Loucy (cell line): ENCODE measurements around the gene CSAD.

Experiments used
- H2AFZ ChIP-seq: fragments of 200-600 bp; sonication (generic); 2 replicates; pipeline ENCODE4 v1.6.0; 2016; ENCODE audit warnings: antibody characterized with exemption, mild to moderate bottlenecking, low read length, moderate library complexity
- H3F3A ChIP-seq: fragments of 200-600 bp; 2 replicates; pipeline ENCODE4 v1.6.0; 2016; ENCODE audit warnings: antibody characterized with exemption, low read depth, mild to moderate bottlenecking
- H3K27me3 ChIP-seq: fragments of 200-600 bp; sonication (generic); 2 replicates; pipeline ENCODE4 v1.6.1; 2014; ENCODE audit warnings: low read length, mild to moderate bottlenecking; ENCODE audit not compliant: insufficient read depth, poor library complexity, severe bottlenecking
- H3K36me3 ChIP-seq: fragments of 200-600 bp; sonication (generic); 2 replicates; pipeline ENCODE4 v1.6.1; 2016; ENCODE audit warnings: low read length; ENCODE audit not compliant: insufficient read depth
- H3K4me1 ChIP-seq: fragments of 200-600 bp; sonication (generic); 2 replicates; pipeline ENCODE4 v1.5.1; 2014; ENCODE audit warnings: low read length, mild to moderate bottlenecking; ENCODE audit not compliant: insufficient read depth, poor library complexity, severe bottlenecking
- H3K4me2 ChIP-seq: fragments of 200-600 bp; sonication (generic); 2 replicates; pipeline ENCODE4 v1.6.0; 2014; ENCODE audit warnings: antibody characterized with exemption, low read length, low read depth, mild to moderate bottlenecking; ENCODE audit not compliant: poor library complexity, severe bottlenecking
- H3K4me3 ChIP-seq: fragments of 200-600 bp; sonication (generic); 2 replicates; pipeline ENCODE4 v1.5.1; 2014; ENCODE audit warnings: low read length, mild to moderate bottlenecking, mixed read lengths; ENCODE audit not compliant: poor library complexity, severe bottlenecking
- H3K79me2 ChIP-seq: fragments of 200-600 bp; sonication (generic); 2 replicates; pipeline ENCODE4 v1.6.1; 2014; ENCODE audit warnings: low read length; ENCODE audit not compliant: insufficient read depth
- H3K9ac ChIP-seq: fragments of 200-600 bp; sonication (generic); 2 replicates; pipeline ENCODE4 v1.6.0; 2014; ENCODE audit warnings: mild to moderate bottlenecking, low read depth, low read length, moderate library complexity; ENCODE audit not compliant: poor library complexity, severe bottlenecking
- H3K9me2 ChIP-seq: fragments of 200-600 bp; sonication (generic); replicated peaks from 2 replicates; pipeline ENCODE4 v1.6.1; 2016; ENCODE audit warnings: low read depth, low read length, mixed read lengths
- H3K9me3 ChIP-seq: fragments of 200-600 bp; sonication (generic); 2 replicates; pipeline ENCODE4 v1.6.1; 2014; ENCODE audit warnings: mild to moderate bottlenecking, antibody characterized with exemption, low read length, low read depth; ENCODE audit not compliant: insufficient read depth
- H4K20me1 ChIP-seq: fragments of 200-600 bp; sonication (generic); 2 replicates; pipeline ENCODE4 v1.6.0; 2014; ENCODE audit warnings: antibody characterized with exemption, low read length, mild to moderate bottlenecking; ENCODE audit not compliant: insufficient read depth, poor library complexity, severe bottlenecking
- CTCF ChIP-seq: fragments of 200-600 bp; sonication (generic); conservative IDR thresholded peaks from 2 replicates; pipeline ENCODE4 v1.5.1; 2014; ENCODE audit warnings: mild to moderate bottlenecking, antibody characterized with exemption, low read length
- EZH2phosphoT487 ChIP-seq: fragments of 200-600 bp; IDR thresholded peaks from 2 replicates; pipeline ENCODE4 v1.6.1; 2018; ENCODE audit warnings: antibody characterized with exemption, mild to moderate bottlenecking, moderate library complexity, borderline replicate concordance

CSAD gene

GRCh38 chr12:53171725-53172329, 8.9 kb downstream of the CSAD start:
- no peaks in the 10 kb centered on the region for H3K79me2 ChIP-seq
- TF ChIP-seq EZH2phosphoT487 (no peak), CTCF (no peak)
- H3K4me3 ChIP-seq = no peak overlapping the region
- H3K9me2 ChIP-seq = no peaks in the 10 kb centered on the region
- no peaks in the 10 kb centered on the region for H4K20me1 ChIP-seq
- no peaks in the 10 kb centered on the region for H3K9me3 ChIP-seq
- no peaks in the 10 kb centered on the region for H3K4me1 ChIP-seq
- H3K36me3 ChIP-seq = no peaks in the 10 kb centered on the region
- no peak overlapping the region for H3K9ac ChIP-seq
- no peak overlapping the region for H3K4me2 ChIP-seq
- H3K27me3 ChIP-seq = no peaks in the 10 kb centered on the region
- no peak overlapping the region for H2AFZ ChIP-seq
- H3F3A ChIP-seq = no peaks in the 10 kb centered on the region

GRCh38 chr12:53170876-53171724, 9.6 kb downstream of the CSAD start:
- no peak overlapping the region for H3K9ac ChIP-seq
- no peaks in the 10 kb centered on the region for H3F3A ChIP-seq
- no peaks in the 10 kb centered on the region for H3K36me3 ChIP-seq
- H3K79me2 ChIP-seq = no peaks in the 10 kb centered on the region
- H3K9me2 ChIP-seq = no peaks in the 10 kb centered on the region
- H3K4me1 ChIP-seq = no peaks in the 10 kb centered on the region
- no peak overlapping the region for H3K4me2 ChIP-seq
- no peak overlapping the region for H2AFZ ChIP-seq
- no peaks in the 10 kb centered on the region for H3K27me3 ChIP-seq
- H3K9me3 ChIP-seq = no peaks in the 10 kb centered on the region
- H3K4me3 ChIP-seq = no peak overlapping the region
- TF ChIP-seq EZH2phosphoT487 (no peak), CTCF (no peak)
- H4K20me1 ChIP-seq = no peaks in the 10 kb centered on the region

GRCh38 chr12:53170215-53170614, 10.5 kb downstream of the CSAD start:
- H3K27me3 ChIP-seq = no peaks in the 10 kb centered on the region
- H3K36me3 ChIP-seq = no peaks in the 10 kb centered on the region
- H3K79me2 ChIP-seq = no peaks in the 10 kb centered on the region
- no peaks in the 10 kb centered on the region for H3F3A ChIP-seq
- H3K4me3 ChIP-seq = no peak overlapping the region
- no peaks in the 10 kb centered on the region for H4K20me1 ChIP-seq
- H3K9me3 ChIP-seq = no peaks in the 10 kb centered on the region
- H3K4me2 ChIP-seq = no peak overlapping the region
- no peak overlapping the region for H2AFZ ChIP-seq
- no peak for TF ChIP-seq CTCF
- H3K9me2 ChIP-seq = no peaks in the 10 kb centered on the region
- no peak overlapping the region for H3K9ac ChIP-seq
- H3K4me1 ChIP-seq = no peaks in the 10 kb centered on the region
